ENCODE results near the gene DYNC1I2. TPM values are rescaled to one million over a fixed set of nuclear protein-coding genes. Genes with fewer than 3 reads are reported as not detected.

Gene DYNC1I2
- total and polyA plus RNA-seq, 2 experiments from 2014 or later, result 74.3 to 118 TPM

GRCh38 chr2:171794918-171795317 is 107.6 kb downstream of the DYNC1I2 start:
- Histone ChIP-seq H3K79me2 (ENCODE audit: insufficient read depth) (no peaks in the 10 kb centered on the region), H2AFZ (no peak overlapping the region), H3K4me3 (no peak overlapping the region), H3K9me3 (ENCODE audit: low read depth) (no peaks in the 10 kb centered on the region), H3K4me2 (ENCODE audit: unreplicated experiment) (no peak overlapping the region), H3K36me3 (ENCODE audit: low read depth) (peaks cover 4% of the 10 kb centered on the region; the same call in 1 of the 2 replicates), H4K20me1 (ENCODE audit: insufficient read depth) (no peaks in the 10 kb centered on the region), H3K27ac (no peak overlapping the region), H3K4me1 (ENCODE audit: insufficient read depth) (peaks cover 19% of the 10 kb centered on the region), H3K9me2 (ENCODE audit: insufficient read depth) (no peaks in the 10 kb centered on the region), H3K27me3 (replicated peaks; ENCODE audit: insufficient read depth) (no peaks in the 10 kb centered on the region), H3K9ac (no peak overlapping the region), H3F3A (ENCODE audit: insufficient read depth) (peaks cover 19% of the 10 kb centered on the region)
- in situ Hi-C loops (cut with MboI), result no loop called here
- no peak for DNase-seq
- TF ChIP-seq EZH2phosphoT487 (IDR thresholded peaks at IDR 0.05; ENCODE audit: insufficient read depth, low read depth), result no peak
- TF ChIP-seq EZH2 (IDR thresholded peaks at IDR 0.05; ENCODE audit: insufficient read depth, poor library complexity, severe bottlenecking), result no peak
- 86 to 88% methylated on average over 4 of the region's 4 CpGs for WGBS, 2 experiments (ENCODE audit: low coverage in 1 of 2, low lambda C conversion rate in 2 of 2, missing lambda C conversion rate in 2 of 2)

Other genes starting within 250 kb of the DYNC1I2 start
- 222 and 248 TPM in 2 replicates for gene CYBRD1, start 165.0 kb upstream of the DYNC1I2 start, total RNA-seq (2014; rRNA removed; shearing (Covaris generic))
- 166 and 168 TPM in 2 replicates for gene CYBRD1, start 165.0 kb upstream of the DYNC1I2 start, polyA plus RNA-seq (2016; fragmentation: Nextera tagmentation; extraction: Ambion mirVana)
- gene SLC25A12, start 206.8 kb downstream of the DYNC1I2 start, total RNA-seq (2014; rRNA removed; shearing (Covaris generic)), result 17.6 and 21.0 TPM in 2 replicates
- gene SLC25A12, start 206.8 kb downstream of the DYNC1I2 start, polyA plus RNA-seq (2016; fragmentation: Nextera tagmentation; extraction: Ambion mirVana), result 13.7 and 15.1 TPM in 2 replicates
- 43.6 and 56.6 TPM in 2 replicates for gene HAT1, start 235.0 kb downstream of the DYNC1I2 start, total RNA-seq (2014; rRNA removed; shearing (Covaris generic))
- 96.2 and 100 TPM in 2 replicates for gene HAT1, start 235.0 kb downstream of the DYNC1I2 start, polyA plus RNA-seq (2016; fragmentation: Nextera tagmentation; extraction: Ambion mirVana)

Measured in GM23248 (cell line).